ENCODE results near the gene B3GNT7. TPM values are rescaled to one million over a fixed set of nuclear protein-coding genes. Genes with fewer than 3 reads are reported as not detected.

The B3GNT7 gene
- total and polyA plus RNA-seq, 10 donors: 0.96 to 17.5 (median 11.4) TPM

GRCh38 chr2:231382116-231382515, 13.4 kb upstream of the B3GNT7 start:
- intact Hi-C loops (cut with DNase I; ENCODE audit: low total_unique reads): no loop called here
- no peaks in the 10 kb centered on the region for H3K36me3 ChIP-seq
- no peak for TF ChIP-seq POLR2A (IDR thresholded peaks at IDR 0.05)
- no peak for TF ChIP-seq CTCF (IDR thresholded peaks at IDR 0.05 in 8 of 11, conservative IDR thresholded peaks at IDR 0.05 in 3 of 11)
- no peak for DNase-seq
- H3K9me3 ChIP-seq: peaks cover 0 to 16% (median 6%) of the 10 kb centered on the region in 8 donors
- no peaks in the 10 kb centered on the region for H3K4me1 ChIP-seq
- H3K4me3 ChIP-seq: no peak overlapping the region
- 84 to 93% (median 85%) methylated on average over 6 to 8 of the region's 8 CpGs for WGBS, 5 donors
- H3K27ac ChIP-seq: no peak overlapping the region
- H3K27me3 ChIP-seq (replicated peaks in 1 of 7): no peaks in the 10 kb centered on the region

- Histone ChIP-seq H3K4me1 (peaks cover 0 to 7% (median 0%) of the 10 kb centered on the region in 6 donors), H3K27me3 (replicated peaks in 1 of 7) (no peaks in the 10 kb centered on the region), H3K27ac (peak overlapping the region in 2 of 8 donors; percentile 30 to 36), H3K9me3 (peaks cover 0 to 16% (median 6%) of the 10 kb centered on the region in 8 donors), H3K36me3 (no peaks in the 10 kb centered on the region), H3K4me3 (no peak overlapping the region)
- intact Hi-C loops (cut with DNase I; ENCODE audit: low total_unique reads): no loop called here
- TF ChIP-seq POLR2A (IDR thresholded peaks at IDR 0.05): no peak
- TF ChIP-seq POLR2AphosphoS5 (IDR thresholded peaks at IDR 0.05): no peak
- TF ChIP-seq CTCF (IDR thresholded peaks at IDR 0.05 in 8 of 11, conservative IDR thresholded peaks at IDR 0.05 in 3 of 11): no peak
- no peak for DNase-seq
- WGBS, 5 donors: 43 to 61% (median 46%) methylated on average over 15 of the region's 15 CpGs
Measured at GRCh38 chr2:231383416-231384108, 11.9 kb upstream of the B3GNT7 start.

- Histone ChIP-seq H3K9me3 (peaks cover 0 to 16% (median 6%) of the 10 kb centered on the region in 8 donors), H3K4me3 (no peak overlapping the region), H3K4me1 (peaks cover 0 to 9% (median 0%) of the 10 kb centered on the region in 6 donors), H3K36me3 (no peaks in the 10 kb centered on the region), H3K27ac (peak overlapping the region in 1 of 8 donors; percentile 36), H3K27me3 (replicated peaks in 1 of 7) (no peaks in the 10 kb centered on the region)
- DNase-seq: no peak
- TF ChIP-seq POLR2AphosphoS5 (IDR thresholded peaks at IDR 0.05): no peak
- TF ChIP-seq CTCF (IDR thresholded peaks at IDR 0.05 in 8 of 11, conservative IDR thresholded peaks at IDR 0.05 in 3 of 11): no peak
- no peak for TF ChIP-seq POLR2A (IDR thresholded peaks at IDR 0.05)
- 89 to 98% (median 94%) methylated on average over 2 of the region's 2 CpGs for WGBS, 5 donors
- intact Hi-C loops (cut with DNase I; ENCODE audit: low total_unique reads): no loop called here
Measured at GRCh38 chr2:231384109-231384435, 11.4 kb upstream of the B3GNT7 start.

- no peaks in the 10 kb centered on the region for H3K36me3 ChIP-seq
- H3K27me3 ChIP-seq (replicated peaks in 1 of 7): no peaks in the 10 kb centered on the region
- H3K4me3 ChIP-seq: no peak overlapping the region
- WGBS, 5 donors: 90 to 98% (median 95%) methylated on average over 2 of the region's 2 CpGs
- peaks cover 0 to 10% (median 0%) of the 10 kb centered on the region in 6 donors for H3K4me1 ChIP-seq
- intact Hi-C loops (cut with DNase I; ENCODE audit: low total_unique reads): no loop called here
- no peak for TF ChIP-seq POLR2A (IDR thresholded peaks at IDR 0.05)
- no peak for TF ChIP-seq POLR2AphosphoS5 (IDR thresholded peaks at IDR 0.05)
- TF ChIP-seq CTCF (IDR thresholded peaks at IDR 0.05 in 8 of 11, conservative IDR thresholded peaks at IDR 0.05 in 3 of 11): no peak
- DNase-seq: no peak
- no peak overlapping the region for H3K27ac ChIP-seq
- peaks cover 0 to 16% (median 6%) of the 10 kb centered on the region in 8 donors for H3K9me3 ChIP-seq
Measured at GRCh38 chr2:231384970-231385369, 10.5 kb upstream of the B3GNT7 start.

Data from spleen (tissue), 11 donors.